GM23338 (cell line): ENCODE measurements around the gene NRL. TPM values are rescaled to one million over a fixed set of nuclear protein-coding genes. Genes with fewer than 3 reads are reported as not detected.

Experiments used
- ATAC-seq: fragments of 200-7000 bp; cut with Tn5 transposase; 3 replicates; pipeline ENCODE4 v1.9.1; 2020
- DNase-seq: peaks from one replicate; pipeline ENCODE4 v3.0.0-alpha.2; 2015; ENCODE audit warnings: low spot score
- H2AFZ ChIP-seq: fragments of 200-600 bp; sonication (generic); 2 replicates; pipeline ENCODE4 v1.8.0; 2016; ENCODE audit warnings: antibody characterized with exemption, mild to moderate bottlenecking, moderate library complexity
- H3F3A ChIP-seq: fragments of 200-600 bp; sonication (generic); replicated peaks from 2 replicates; pipeline ENCODE4 v1.8.0; 2017; ENCODE audit warnings: antibody characterized with exemption, mixed run types, low read depth
- H3K27ac ChIP-seq: fragments of 200-600 bp; sonication (generic); 2 replicates; pipeline ENCODE4 v1.6.1; 2016; ENCODE audit warnings: low read depth
- H3K27me3 ChIP-seq: fragments of 200-600 bp; sonication (generic); 2 replicates; pipeline ENCODE4 v1.8.0; 2016; ENCODE audit warnings: mild to moderate bottlenecking, mixed run types, moderate library complexity; ENCODE audit not compliant: insufficient read depth
- H3K36me3 ChIP-seq: fragments of 200-600 bp; sonication (generic); 2 replicates; pipeline ENCODE4 v1.8.0; 2016; ENCODE audit warnings: mild to moderate bottlenecking; ENCODE audit not compliant: insufficient read depth
- H3K4me1 ChIP-seq: fragments of 200-600 bp; sonication (generic); 2 replicates; pipeline ENCODE4 v1.8.0; 2016; ENCODE audit warnings: mild to moderate bottlenecking, moderate library complexity; ENCODE audit not compliant: insufficient read depth
- H3K4me2 ChIP-seq: fragments of 200-600 bp; sonication (generic); 2 replicates; pipeline ENCODE4 v1.7.1; 2017; ENCODE audit warnings: mixed run types
- H3K4me3 ChIP-seq: fragments of 200-600 bp; sonication (generic); 2 replicates; pipeline ENCODE4 v1.6.1; 2016; ENCODE audit warnings: mixed run types
- H3K79me2 ChIP-seq: fragments of 200-600 bp; sonication (generic); replicated peaks from 2 replicates; pipeline ENCODE4 v1.8.0; 2017; ENCODE audit warnings: mild to moderate bottlenecking; ENCODE audit not compliant: insufficient read depth
- H3K9me2 ChIP-seq: fragments of 200-600 bp; sonication (generic); 2 replicates; pipeline ENCODE4 v1.8.0; 2017; ENCODE audit not compliant: insufficient read depth
- H4K20me1 ChIP-seq: fragments of 200-600 bp; sonication (generic); replicated peaks from 2 replicates; pipeline ENCODE4 v1.8.0; 2017; ENCODE audit warnings: mild to moderate bottlenecking; ENCODE audit not compliant: insufficient read depth
- H3K27ac Mint-ChIP-seq: 2 replicates; pipeline ENCODE4 v1.8.0; 2020; ENCODE audit warnings: inconsistent platforms, mild to moderate bottlenecking, moderate library complexity, mixed read lengths
- H3K27me3 Mint-ChIP-seq: 3 replicates; pipeline ENCODE4 v1.8.0; 2022; ENCODE audit warnings: low read depth, mild to moderate bottlenecking, moderate library complexity, mixed read lengths, inconsistent platforms; ENCODE audit not compliant: insufficient read depth, poor library complexity
- H3K36me3 Mint-ChIP-seq: 3 replicates; pipeline ENCODE4 v1.8.0; 2021; ENCODE audit warnings: low read depth, mild to moderate bottlenecking, inconsistent platforms, moderate library complexity, mixed read lengths
- H3K4me1 Mint-ChIP-seq: 3 replicates; pipeline ENCODE4 v1.8.0; 2020; ENCODE audit warnings: mild to moderate bottlenecking, inconsistent platforms, mixed read lengths
- H3K4me3 Mint-ChIP-seq: 3 replicates; pipeline ENCODE4 v1.8.0; 2021; ENCODE audit warnings: moderate library complexity, mild to moderate bottlenecking, inconsistent platforms, mixed read lengths
- H3K9me3 Mint-ChIP-seq: 3 replicates; pipeline ENCODE4 v1.8.0; 2020; ENCODE audit warnings: moderate library complexity, mild to moderate bottlenecking, inconsistent platforms, mixed read lengths
- CREB1 ChIP-seq: fragments of 250-450 bp; sonication (Bioruptor Pico); IDR thresholded peaks from 2 replicates; pipeline ENCODE4 v1.5.0; 2020; ENCODE audit warnings: low read depth, mild to moderate bottlenecking, moderate library complexity
- EZH2 ChIP-seq: fragments of 200-600 bp; sonication (generic); IDR thresholded peaks from one replicate; pipeline ENCODE4 v1.8.0; 2017; ENCODE audit warnings: antibody characterized with exemption, mild to moderate bottlenecking, low read depth; ENCODE audit not compliant: unreplicated experiment
- EZH2phosphoT487 ChIP-seq: fragments of 200-600 bp; sonication (generic); IDR thresholded peaks from one replicate; pipeline ENCODE4 v1.8.1; 2018; ENCODE audit warnings: antibody characterized with exemption; ENCODE audit not compliant: unreplicated experiment
- JUNB ChIP-seq: IDR thresholded peaks from one replicate; pipeline ENCODE4 v1.6.1; 2016; ENCODE audit warnings: antibody characterized with exemption; ENCODE audit not compliant: unreplicated experiment
- NANOG ChIP-seq: IDR thresholded peaks from 2 replicates; pipeline ENCODE4 v1.6.1; 2016; ENCODE audit warnings: antibody characterized with exemption, borderline replicate concordance
- POLR2AphosphoS5 ChIP-seq: IDR thresholded peaks from 2 replicates; pipeline ENCODE4 v1.6.1; 2016; ENCODE audit warnings: antibody characterized with exemption, low read depth
- REST ChIP-seq: IDR thresholded peaks from one replicate; pipeline ENCODE4 v1.6.1; 2018; ENCODE audit warnings: antibody characterized with exemption; ENCODE audit not compliant: unreplicated experiment
- STAT1 ChIP-seq: IDR thresholded peaks from one replicate; pipeline ENCODE4 v1.6.1; 2016; ENCODE audit warnings: antibody characterized with exemption; ENCODE audit not compliant: unreplicated experiment
- ZNF114 ChIP-seq: fragments of 250-450 bp; sonication (Bioruptor Pico); IDR thresholded peaks from 2 replicates; pipeline ENCODE4 v1.5.0; 2020; ENCODE audit warnings: mild to moderate bottlenecking, moderate library complexity
- ZNF331 ChIP-seq: fragments of 250-450 bp; sonication (Bioruptor Pico); IDR thresholded peaks from 2 replicates; pipeline ENCODE4 v1.5.0; 2020; ENCODE audit warnings: low read depth, mild to moderate bottlenecking, moderate library complexity
- ZNF462 ChIP-seq: fragments of 250-450 bp; sonication (Bioruptor Pico); IDR thresholded peaks from 2 replicates; pipeline ENCODE4 v1.5.0; 2020; ENCODE audit warnings: mild to moderate bottlenecking, moderate library complexity
- polyA plus RNA-seq: library from polyadenylated mRNA; unstranded; fragments of >200 nt; fragmentation: Nextera tagmentation; extraction: Ambion mirVana; gene quantifications from 2 replicates; pipeline ENCODE4 v1.2.1, GENCODE V29; 2016
- total RNA-seq: library from RNA; depleted of rRNA; stranded (reverse); fragments of >200 nt; shearing (Covaris generic); gene quantifications from 2 replicates; pipeline ENCODE4 v1.2.3, GENCODE V29; 2014
- TF ChIP-seq, protein P1 (sequence below), 2 experiments: fragments of 200-600 bp in 1 of 2; sonication (generic) in 1 of 2; conservative IDR thresholded peaks; 2 replicates each; pipeline versions ENCODE4 v1.5.1 to v1.6.1; 2016 to 2017; ENCODE audit warnings: antibody characterized with exemption in 2 of 2, low read depth in 2 of 2, mild to moderate bottlenecking in 2 of 2, moderate library complexity in 1 of 2
- TF ChIP-seq, protein P2 (sequence below): IDR thresholded peaks from 2 replicates; pipeline ENCODE4 v1.6.1; 2016; ENCODE audit warnings: antibody characterized with exemption

Gene NRL
- total and polyA plus RNA-seq, 2 experiments from 2014 or later: 1.8 to 2.2 TPM

DNA sequence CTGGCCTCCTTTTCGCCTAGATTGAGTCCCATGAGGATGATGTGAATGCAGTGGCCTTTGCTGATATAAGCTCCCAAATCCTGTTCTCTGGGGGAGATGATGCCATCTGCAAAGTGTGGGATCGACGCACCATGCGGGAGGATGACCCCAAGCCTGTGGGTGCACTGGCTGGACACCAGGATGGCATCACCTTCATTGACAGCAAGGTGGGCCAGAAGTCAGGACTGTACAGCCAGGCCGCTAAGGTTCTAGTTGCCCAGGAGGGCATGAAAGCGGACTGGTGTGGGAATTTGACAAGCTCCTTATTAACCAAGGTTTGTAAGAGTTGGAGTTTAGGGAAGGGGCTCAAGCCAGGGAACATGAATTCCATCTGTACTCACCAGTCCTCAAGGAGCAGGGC is 4.9 kb upstream of the NRL start:
- ATAC-seq: no peak
- peaks cover 19% of the 10 kb centered on the region; the same call in 1 of the 2 replicates for H3K36me3 ChIP-seq
- peaks cover 58% of the 10 kb centered on the region for H3K36me3 Mint-ChIP-seq

More for the DNA sequence above, 4.9 kb upstream of the NRL start:
- DNase-seq: no peak
- Mint-ChIP-seq H3K27me3 (peaks cover 13% of the 10 kb centered on the region), H3K9me3 (peaks cover 3% of the 10 kb centered on the region; the same call in 1 of the 3 replicates), H3K4me3 (no peak overlapping the region), H3K27ac (no peak overlapping the region), H3K4me1 (peaks cover 16% of the 10 kb centered on the region)
- no peaks in the 10 kb centered on the region for H3F3A ChIP-seq
- H3K79me2 ChIP-seq: peaks cover 11% of the 10 kb centered on the region
- H3K9me2 ChIP-seq: no peaks in the 10 kb centered on the region
- no peak for TF ChIP-seq JUNB
- TF ChIP-seq NANOG: no peak
- TF ChIP-seq CREB1: no peak
- TF ChIP-seq, protein P1, sequence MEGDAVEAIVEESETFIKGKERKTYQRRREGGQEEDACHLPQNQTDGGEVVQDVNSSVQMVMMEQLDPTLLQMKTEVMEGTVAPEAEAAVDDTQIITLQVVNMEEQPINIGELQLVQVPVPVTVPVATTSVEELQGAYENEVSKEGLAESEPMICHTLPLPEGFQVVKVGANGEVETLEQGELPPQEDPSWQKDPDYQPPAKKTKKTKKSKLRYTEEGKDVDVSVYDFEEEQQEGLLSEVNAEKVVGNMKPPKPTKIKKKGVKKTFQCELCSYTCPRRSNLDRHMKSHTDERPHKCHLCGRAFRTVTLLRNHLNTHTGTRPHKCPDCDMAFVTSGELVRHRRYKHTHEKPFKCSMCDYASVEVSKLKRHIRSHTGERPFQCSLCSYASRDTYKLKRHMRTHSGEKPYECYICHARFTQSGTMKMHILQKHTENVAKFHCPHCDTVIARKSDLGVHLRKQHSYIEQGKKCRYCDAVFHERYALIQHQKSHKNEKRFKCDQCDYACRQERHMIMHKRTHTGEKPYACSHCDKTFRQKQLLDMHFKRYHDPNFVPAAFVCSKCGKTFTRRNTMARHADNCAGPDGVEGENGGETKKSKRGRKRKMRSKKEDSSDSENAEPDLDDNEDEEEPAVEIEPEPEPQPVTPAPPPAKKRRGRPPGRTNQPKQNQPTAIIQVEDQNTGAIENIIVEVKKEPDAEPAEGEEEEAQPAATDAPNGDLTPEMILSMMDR (conservative IDR thresholded peaks at IDR 0.05; ENCODE audit: low read depth in 2 of 2): no peak
- TF ChIP-seq EZH2: no peak
- no peak for TF ChIP-seq ZNF331 (CRISPR knock-in tag)
- TF ChIP-seq, protein P2, sequence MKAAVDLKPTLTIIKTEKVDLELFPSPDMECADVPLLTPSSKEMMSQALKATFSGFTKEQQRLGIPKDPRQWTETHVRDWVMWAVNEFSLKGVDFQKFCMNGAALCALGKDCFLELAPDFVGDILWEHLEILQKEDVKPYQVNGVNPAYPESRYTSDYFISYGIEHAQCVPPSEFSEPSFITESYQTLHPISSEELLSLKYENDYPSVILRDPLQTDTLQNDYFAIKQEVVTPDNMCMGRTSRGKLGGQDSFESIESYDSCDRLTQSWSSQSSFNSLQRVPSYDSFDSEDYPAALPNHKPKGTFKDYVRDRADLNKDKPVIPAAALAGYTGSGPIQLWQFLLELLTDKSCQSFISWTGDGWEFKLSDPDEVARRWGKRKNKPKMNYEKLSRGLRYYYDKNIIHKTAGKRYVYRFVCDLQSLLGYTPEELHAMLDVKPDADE: no peak
- TF ChIP-seq ZNF462 (CRISPR knock-in tag): no peak
- TF ChIP-seq POLR2AphosphoS5: no peak
- no peak for TF ChIP-seq STAT1
- no peak for TF ChIP-seq ZNF114
- no peak for TF ChIP-seq REST
- no peak for TF ChIP-seq EZH2phosphoT487
- no peaks in the 10 kb centered on the region for H3K27me3 ChIP-seq
- no peak overlapping the region for H3K27ac ChIP-seq
- H4K20me1 ChIP-seq: no peaks in the 10 kb centered on the region; the same call in none of the 2 replicates
- no peak overlapping the region for H3K4me2 ChIP-seq
- H3K4me3 ChIP-seq: no peak overlapping the region
- peaks cover 6% of the 10 kb centered on the region for H3K4me1 ChIP-seq
- no peak overlapping the region for H2AFZ ChIP-seq
